WERI-Rb-1 (cell line): ENCODE data around the gene CLEC20A.

Experiments used
- DNase-seq: peaks from one replicate; pipeline ENCODE4 v3.0.0-alpha.2; 2020
- H3K27ac ChIP-seq: fragments of 250-450 bp; sonication (Bioruptor Pico); 2 replicates; pipeline ENCODE4 v1.5.1; 2020; ENCODE audit warnings: mild to moderate bottlenecking, moderate library complexity
- H3K27me3 ChIP-seq: fragments of 250-450 bp; sonication (Bioruptor Pico); 2 replicates; pipeline ENCODE4 v1.5.1; 2021; ENCODE audit warnings: mild to moderate bottlenecking, low read depth, moderate library complexity; ENCODE audit not compliant: insufficient read depth, severe bottlenecking
- H3K36me3 ChIP-seq: fragments of 250-450 bp; sonication (Bioruptor Pico); 2 replicates; pipeline ENCODE4 v1.5.1; 2020; ENCODE audit warnings: mild to moderate bottlenecking, moderate library complexity
- H3K4me3 ChIP-seq: 2 replicates; pipeline ENCODE4 v1.5.1; 2011; ENCODE audit warnings: low read depth, mild to moderate bottlenecking, control low read depth, low read length
- H3K9me3 ChIP-seq: fragments of 250-450 bp; sonication (Bioruptor Pico); 2 replicates; pipeline ENCODE4 v1.5.1; 2021; ENCODE audit warnings: mild to moderate bottlenecking, moderate library complexity; ENCODE audit not compliant: severe bottlenecking
- CTCF ChIP-seq: IDR thresholded peaks from 2 replicates; pipeline ENCODE4 v1.5.1; 2011; ENCODE audit warnings: low read depth, mild to moderate bottlenecking, control low read depth, inconsistent platforms, low read length

Gene CLEC20A

GRCh38 chr1:178464141-178464540 lies 32.6 kb downstream of the CLEC20A start:
- TF ChIP-seq CTCF: no peak
- Histone ChIP-seq H3K9me3 (no peaks in the 10 kb centered on the region), H3K4me3 (no peak overlapping the region), H3K27me3 (no peaks in the 10 kb centered on the region), H3K27ac (no peak overlapping the region), H3K36me3 (peaks cover 22% of the 10 kb centered on the region)
- DNase-seq: no peak

- Histone ChIP-seq H3K27me3 (no peaks in the 10 kb centered on the region), H3K9me3 (no peaks in the 10 kb centered on the region), H3K36me3 (peaks cover 17% of the 10 kb centered on the region), H3K27ac (no peak overlapping the region), H3K4me3 (no peak overlapping the region)
- DNase-seq: no peak
- TF ChIP-seq CTCF: no peak
Observed at GRCh38 chr1:178461701-178462100, 35.1 kb downstream of the CLEC20A start.

GRCh38 chr1:178461104-178461503 lies 35.7 kb downstream of the CLEC20A start:
- Histone ChIP-seq H3K27me3 (no peaks in the 10 kb centered on the region), H3K36me3 (peaks cover 12% of the 10 kb centered on the region), H3K9me3 (no peaks in the 10 kb centered on the region), H3K27ac (no peak overlapping the region), H3K4me3 (no peak overlapping the region)
- no peak for TF ChIP-seq CTCF
- no peak for DNase-seq

GRCh38 chr1:178458203-178458602 lies 38.6 kb downstream of the CLEC20A start:
- no peak for DNase-seq
- H3K36me3 ChIP-seq: peaks cover 9% of the 10 kb centered on the region
- no peak overlapping the region for H3K4me3 ChIP-seq
- H3K9me3 ChIP-seq: no peaks in the 10 kb centered on the region
- no peak overlapping the region for H3K27ac ChIP-seq
- TF ChIP-seq CTCF: no peak
- no peaks in the 10 kb centered on the region for H3K27me3 ChIP-seq

- TF ChIP-seq CTCF: no peak
- DNase-seq: no peak
- peaks cover 9% of the 10 kb centered on the region for H3K36me3 ChIP-seq
- H3K27ac ChIP-seq: no peak overlapping the region
- no peak overlapping the region for H3K4me3 ChIP-seq
- H3K27me3 ChIP-seq: no peaks in the 10 kb centered on the region
- H3K9me3 ChIP-seq: no peaks in the 10 kb centered on the region
Observed at GRCh38 chr1:178457651-178458050, 39.1 kb downstream of the CLEC20A start.

GRCh38 chr1:178456472-178456871 lies 40.3 kb downstream of the CLEC20A start:
- Histone ChIP-seq H3K9me3 (no peaks in the 10 kb centered on the region), H3K4me3 (no peak overlapping the region), H3K36me3 (peaks cover 9% of the 10 kb centered on the region), H3K27ac (no peak overlapping the region), H3K27me3 (no peaks in the 10 kb centered on the region)
- DNase-seq: no peak
- no peak for TF ChIP-seq CTCF
